Activated T-cell treated with anti-CD3 and anti-CD28 coated beads for 24 hours (primary cell): ENCODE data around the gene SYNM.

Experiments
- DNase-seq: peaks from one replicate; pipeline ENCODE4 v3.0.0-alpha.2; 2020; ENCODE audit warnings: low read depth

The SYNM gene

DNA sequence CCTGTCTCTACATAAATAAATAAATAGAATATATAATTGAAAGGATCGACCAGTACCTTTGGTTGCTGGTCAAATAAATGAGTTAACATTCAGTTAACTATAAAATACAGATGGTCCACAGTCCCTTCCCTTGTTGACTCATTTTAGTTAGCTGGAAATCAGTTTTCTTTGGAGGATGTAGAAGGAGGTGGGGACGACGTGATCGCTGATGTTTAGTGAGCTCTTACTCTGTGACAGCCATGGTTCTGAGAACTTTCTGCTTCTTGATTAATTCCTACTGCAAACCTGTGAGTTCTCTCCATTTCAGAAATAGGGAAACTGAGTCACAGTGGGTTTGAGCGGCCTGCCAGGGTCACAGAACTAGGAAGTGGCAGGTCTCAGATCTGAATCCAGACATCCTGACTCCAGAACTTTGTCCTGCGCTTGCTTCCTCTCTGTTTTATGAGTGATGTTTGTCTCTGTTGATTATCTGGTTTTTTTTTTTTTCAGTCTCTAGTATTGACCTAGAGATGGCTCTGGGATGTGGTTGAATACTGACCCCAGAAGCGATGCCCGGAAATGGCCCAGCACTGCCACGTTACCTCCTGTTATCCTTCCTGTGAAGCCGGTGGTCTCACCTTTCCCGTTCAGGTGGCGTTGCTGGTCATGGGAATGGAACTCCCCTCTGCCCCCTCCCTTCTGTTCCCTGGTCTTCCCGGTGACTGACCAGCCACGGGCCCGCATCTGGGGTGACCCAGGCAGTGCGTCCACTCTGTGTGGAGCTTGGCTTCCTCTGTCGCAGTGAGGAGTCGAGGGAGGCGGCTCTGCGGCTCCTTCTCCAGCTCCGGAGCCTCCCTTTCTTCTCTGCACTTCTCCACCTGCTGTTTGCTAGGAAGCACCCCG lies 18.2 kb downstream of the SYNM start:
- DNase-seq: no peak

- DNase-seq: no peak
These were observed 19.0 kb downstream of the SYNM start for GRCh38 chr15:99123713-99124451.

DNA sequence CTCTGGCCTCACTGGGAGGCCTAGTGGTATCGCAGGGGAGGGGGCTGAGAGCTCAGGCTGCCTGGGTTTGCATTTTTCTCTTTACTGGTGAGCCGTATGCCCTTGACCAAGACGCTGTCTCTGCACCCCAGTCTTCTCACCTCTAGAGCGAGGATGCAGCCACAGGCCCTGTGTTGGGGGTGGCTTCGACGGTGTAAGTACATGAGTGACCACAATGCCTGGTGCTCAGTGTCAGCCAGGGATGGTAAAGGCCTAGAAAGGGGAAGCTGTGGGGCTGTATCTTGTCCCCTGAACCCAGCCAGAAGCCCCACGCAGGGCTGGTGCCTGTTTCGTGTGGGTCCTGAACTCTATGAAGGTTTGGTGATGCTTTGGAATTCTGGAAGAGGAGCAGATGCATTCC lies 19.8 kb downstream of the SYNM start:
- DNase-seq: no peak

GRCh38 chr15:99125061-99125891 lies 20.4 kb downstream of the SYNM start:
- no peak for DNase-seq

DNA sequence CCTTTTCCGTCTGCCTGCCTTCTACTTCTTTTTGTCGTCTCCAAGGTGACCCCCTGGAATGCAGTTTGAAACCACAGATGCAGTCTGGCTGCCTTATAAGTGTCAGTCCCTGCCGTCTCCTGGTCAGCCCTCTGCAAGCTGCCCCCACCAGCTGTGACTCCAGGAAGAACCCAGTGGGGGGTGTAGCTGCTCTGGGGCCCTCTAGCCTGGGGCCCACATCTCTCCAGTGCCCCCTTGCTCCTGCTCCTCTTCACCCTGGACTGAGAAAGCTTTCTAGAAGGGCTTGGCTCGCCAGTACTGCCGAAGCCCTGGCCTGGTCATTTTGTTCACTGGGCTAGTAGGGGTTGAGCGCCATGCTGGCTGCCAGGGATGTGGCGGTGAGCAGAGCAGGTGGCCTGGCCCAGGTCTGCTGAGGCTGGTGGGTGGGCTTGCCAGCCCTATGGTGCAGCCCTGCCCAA lies 21.3 kb downstream of the SYNM start:
- no peak for DNase-seq

DNA sequence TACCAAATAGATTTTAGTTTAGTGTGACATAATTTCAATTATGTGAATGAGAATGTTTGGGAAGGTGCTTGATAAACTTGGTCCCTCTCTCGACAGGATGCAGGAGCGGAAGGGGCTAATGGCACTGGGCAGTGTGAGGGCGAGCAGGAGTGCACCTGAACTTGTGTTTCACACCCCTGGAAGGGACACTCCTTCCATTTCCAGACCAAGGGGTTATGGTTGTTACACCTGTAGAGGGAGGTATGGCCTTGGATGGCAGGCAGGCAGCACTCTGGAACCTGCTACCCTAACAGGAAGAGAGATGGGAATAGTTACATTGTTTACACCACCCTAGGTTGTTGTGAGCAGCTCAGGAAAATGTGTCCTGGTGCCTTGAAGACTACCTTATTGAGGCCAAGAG lies 22.1 kb downstream of the SYNM start:
- no peak for DNase-seq

DNA sequence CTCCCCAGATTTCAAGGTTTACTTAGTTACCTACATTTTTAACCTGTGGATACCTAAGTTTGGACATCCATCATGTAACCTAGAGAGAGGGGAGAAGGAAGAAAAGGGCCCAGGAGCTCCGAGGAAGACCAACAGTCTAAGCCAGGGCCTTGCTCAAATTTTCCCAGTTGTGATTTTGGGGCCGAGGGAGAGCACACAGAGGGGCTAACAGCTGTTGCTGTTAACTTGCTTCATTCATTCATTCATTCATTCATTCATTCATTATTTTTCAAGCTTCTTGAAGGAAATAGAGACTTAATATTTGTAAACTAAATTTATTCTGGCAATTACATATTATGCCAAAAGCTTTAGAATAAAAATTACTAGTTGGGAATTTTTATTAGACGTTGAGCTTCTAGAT lies 22.9 kb downstream of the SYNM start:
- no peak for DNase-seq

DNA sequence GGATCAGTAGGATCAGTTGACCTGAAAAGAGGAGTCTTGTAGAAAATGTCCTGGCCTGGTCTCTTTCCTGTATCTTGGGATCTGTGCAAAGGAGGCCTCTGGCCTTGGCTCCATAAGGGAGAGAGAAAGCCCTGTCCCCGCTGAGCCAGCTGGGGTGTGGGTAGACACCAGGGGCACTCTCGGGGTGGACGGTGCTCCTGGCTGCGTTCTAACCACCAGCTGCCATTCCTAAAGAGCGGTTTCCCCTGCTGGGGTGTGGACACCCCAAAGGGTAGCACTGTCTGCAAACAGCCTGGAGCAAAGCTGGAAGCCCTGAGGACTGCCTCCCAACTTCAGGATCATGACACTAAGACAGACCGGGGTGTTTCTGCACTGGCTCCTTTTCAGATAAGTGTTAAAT lies 23.5 kb downstream of the SYNM start:
- DNase-seq: no peak

DNA sequence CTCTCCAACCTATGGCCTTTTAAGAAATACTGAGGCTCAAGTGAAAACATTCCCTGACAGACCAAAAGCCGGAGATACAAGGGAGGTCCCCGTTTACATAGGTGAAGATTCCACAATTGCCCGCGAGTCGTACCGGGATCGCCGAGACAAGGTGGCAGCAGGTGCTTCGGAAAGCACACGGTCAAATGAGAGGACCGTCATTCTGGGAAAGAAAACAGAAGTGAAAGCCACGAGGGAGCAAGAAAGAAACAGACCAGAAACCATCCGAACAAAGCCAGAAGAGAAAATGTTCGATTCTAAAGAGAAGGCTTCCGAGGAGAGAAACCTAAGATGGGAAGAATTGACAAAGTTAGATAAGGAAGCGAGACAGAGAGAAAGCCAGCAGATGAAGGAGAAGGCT lies 24.8 kb downstream of the SYNM start:
- DNase-seq: no peak

DNA sequence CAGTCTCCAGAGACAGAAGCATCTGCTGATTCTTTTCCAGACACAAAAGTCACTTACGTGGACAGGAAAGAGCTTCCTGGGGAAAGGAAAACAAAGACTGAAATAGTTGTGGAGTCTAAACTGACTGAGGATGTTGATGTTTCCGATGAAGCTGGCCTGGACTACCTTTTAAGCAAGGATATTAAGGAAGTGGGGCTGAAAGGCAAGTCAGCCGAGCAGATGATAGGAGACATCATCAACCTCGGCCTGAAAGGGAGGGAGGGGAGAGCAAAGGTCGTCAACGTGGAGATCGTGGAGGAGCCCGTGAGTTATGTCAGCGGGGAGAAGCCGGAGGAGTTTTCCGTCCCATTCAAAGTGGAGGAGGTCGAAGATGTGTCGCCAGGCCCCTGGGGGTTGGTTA lies 25.4 kb downstream of the SYNM start:
- DNase-seq: no peak

DNA sequence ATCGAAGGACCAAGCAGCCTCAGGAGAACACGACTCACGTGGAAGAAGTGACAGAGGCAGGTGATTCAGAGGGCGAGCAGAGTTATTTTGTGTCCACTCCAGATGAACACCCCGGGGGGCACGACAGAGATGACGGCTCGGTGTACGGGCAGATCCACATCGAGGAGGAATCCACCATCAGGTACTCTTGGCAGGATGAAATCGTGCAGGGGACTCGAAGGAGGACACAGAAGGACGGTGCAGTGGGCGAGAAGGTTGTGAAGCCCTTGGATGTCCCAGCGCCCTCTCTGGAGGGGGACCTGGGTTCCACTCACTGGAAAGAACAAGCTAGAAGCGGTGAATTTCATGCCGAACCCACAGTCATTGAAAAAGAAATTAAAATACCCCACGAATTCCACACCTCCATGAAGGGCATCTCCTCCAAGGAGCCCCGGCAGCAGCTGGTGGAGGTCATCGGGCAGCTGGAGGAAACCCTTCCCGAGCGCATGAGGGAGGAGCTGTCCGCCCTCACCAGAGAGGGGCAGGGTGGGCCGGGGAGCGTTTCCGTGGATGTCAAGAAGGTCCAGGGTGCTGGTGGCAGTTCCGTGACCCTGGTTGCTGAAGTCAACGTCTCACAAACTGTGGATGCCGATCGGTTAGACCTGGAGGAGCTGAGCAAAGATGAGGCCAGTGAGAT lies 26.0 kb downstream of the SYNM start:
- DNase-seq: no peak

GRCh38 chr15:99131441-99132023 lies 26.7 kb downstream of the SYNM start:
- no peak for DNase-seq

DNA sequence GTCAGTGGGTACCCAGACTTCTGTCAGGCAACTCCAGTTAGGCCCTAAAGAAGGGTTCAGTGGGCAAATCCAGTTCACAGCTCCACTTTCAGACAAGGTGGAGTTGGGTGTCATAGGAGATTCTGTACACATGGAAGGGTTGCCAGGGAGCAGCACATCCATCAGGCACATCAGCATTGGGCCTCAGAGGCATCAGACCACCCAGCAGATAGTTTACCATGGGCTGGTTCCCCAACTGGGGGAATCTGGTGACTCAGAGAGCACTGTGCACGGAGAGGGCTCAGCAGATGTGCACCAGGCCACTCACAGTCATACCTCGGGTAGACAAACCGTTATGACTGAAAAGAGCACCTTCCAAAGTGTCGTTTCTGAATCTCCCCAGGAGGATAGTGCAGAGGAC lies 27.2 kb downstream of the SYNM start:
- DNase-seq: no peak

GRCh38 chr15:99132634-99133287 lies 27.9 kb downstream of the SYNM start:
- DNase-seq: no peak

- no peak for DNase-seq
These were observed 29.5 kb downstream of the SYNM start for GRCh38 chr15:99134317-99134821.

DNA sequence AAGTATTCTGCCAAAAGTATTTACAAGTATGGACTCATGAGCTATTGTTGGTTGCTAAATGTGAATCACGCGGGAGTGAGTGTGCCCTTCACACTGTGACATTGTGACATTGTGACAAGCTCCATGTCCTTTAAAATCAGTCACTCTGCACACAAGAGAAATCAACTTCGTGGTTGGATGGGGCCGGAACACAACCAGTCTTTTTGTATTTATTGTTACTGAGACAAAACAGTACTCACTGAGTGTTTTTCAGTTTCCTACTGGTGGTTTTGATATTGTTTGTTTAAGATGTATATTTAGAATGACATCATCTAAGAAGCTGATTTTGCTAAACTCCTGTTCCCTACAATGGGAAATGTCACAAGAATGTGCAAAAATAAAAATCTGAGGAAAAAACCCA lies 30.3 kb downstream of the SYNM start:
- DNase-seq: no peak

- DNase-seq: no peak
These were observed 32.2 kb downstream of the SYNM start for GRCh38 chr15:99137111-99137546.

DNA sequence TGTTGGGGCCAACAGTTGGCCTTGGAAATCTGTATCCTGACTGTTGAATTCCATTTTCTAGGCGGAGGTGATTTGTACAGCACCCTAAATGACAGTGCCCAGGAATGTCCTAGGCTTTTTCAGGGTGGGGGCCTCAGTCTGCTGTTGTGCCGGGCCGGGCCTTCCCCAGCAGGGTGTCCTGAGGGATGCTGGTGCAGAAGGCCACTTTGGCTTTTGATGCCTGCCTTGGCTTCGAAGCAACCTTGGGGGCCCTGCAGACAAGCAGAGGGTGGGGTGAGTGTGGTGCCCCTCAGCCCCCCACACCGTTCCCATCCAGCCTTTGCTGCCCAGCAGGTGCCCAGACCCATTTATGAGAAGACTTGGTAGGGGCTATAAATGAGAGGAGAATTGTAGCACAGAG lies 33.0 kb downstream of the SYNM start:
- no peak for DNase-seq

GRCh38 chr15:99138491-99138982 lies 33.7 kb downstream of the SYNM start:
- no peak for DNase-seq

- DNase-seq: no peak
These were observed 34.4 kb downstream of the SYNM start for GRCh38 chr15:99139276-99139675.

DNA sequence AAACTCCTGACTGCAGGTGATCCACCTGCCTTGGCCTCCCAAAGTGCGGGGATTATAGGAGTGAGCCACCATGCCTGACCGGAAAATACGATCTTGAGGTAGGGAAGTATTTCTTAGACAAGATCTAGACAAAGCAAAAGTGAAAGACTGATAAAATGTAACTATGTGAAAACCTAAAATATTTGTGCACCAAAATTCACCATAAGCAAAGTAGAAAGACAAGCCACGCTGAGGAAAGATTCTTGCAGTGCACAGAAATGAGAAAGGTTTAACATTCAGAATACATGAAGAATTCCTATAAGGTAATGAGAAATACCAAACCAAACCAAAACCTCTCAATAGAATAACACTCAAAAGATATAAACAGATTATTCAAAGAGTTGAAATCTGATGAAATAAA lies 35.7 kb downstream of the SYNM start:
- DNase-seq: no peak
